NAMALWA (cell line): ENCODE data around the gene PRR5.

ENCODE experiments used
- DNase-seq: peaks from one replicate; pipeline ENCODE4 v3.0.0-alpha.2; 2015; ENCODE audit warnings: low spot score

Gene PRR5

GRCh38 chr22:44758344-44758973 lies 56.5 kb downstream of the PRR5 start:
- no peak for DNase-seq

DNA sequence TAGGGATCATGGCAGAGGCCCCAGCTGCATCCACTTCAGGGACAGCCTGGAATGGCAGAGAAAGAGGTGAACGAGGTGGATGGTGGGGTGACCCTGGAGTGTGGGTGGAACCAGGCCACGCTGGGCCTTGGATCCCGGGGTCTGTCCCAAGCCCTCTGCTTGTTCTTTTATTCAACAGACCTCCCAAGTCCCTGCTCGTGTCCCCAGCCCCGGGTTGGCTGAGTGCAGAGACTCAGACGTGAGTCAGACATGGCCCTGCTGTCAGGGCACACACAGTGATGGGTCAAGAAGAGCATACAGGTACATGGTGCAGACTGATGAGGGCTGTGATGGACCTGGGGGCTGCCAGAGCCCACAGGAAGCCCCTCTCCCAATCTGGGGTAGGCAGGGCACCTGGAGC lies 57.0 kb downstream of the PRR5 start:
- no peak for DNase-seq

DNA sequence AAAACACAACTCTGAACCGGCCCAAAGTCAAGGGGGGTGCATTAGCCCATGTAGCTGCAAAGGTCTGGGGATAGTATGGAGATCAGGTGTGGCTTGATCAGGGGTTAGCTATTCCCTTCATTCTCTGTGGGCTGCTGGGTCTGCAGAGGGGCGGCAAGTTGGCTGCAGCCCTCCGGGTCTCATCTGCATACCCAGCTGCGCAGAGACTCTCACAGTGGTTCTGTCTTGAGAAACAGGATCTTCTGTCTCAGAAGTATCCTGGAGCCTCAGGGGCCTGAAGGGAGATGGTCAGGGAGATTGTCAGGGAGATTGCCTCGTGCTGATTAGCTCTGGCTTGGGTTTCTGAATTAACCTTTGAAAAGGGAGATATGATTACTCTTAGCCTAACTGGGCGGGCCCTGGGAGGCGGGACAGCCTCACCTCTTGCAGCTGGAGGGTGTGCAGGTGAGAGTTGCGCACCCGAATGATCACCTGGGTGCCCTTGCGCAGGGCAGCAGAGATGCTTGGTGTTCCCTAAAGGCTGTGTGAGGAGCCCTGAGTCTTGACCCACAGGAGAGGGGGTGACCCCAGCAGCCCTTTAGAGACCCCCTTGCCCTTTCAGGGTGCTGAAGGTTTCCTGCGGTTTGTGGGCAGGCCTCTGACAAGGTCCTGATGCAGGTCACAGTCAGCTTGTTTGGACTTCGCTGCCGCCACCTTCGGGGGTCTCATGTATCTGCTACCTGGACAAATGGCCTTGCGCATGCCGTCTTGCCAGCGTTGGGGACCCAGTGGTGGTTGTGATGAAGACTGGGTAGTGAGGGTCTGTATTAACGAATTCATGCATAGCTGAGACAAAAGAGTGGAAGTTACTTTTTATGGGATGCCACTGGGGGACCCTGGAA lies 57.7 kb downstream of the PRR5 start:
- DNase-seq, result no peak

DNA sequence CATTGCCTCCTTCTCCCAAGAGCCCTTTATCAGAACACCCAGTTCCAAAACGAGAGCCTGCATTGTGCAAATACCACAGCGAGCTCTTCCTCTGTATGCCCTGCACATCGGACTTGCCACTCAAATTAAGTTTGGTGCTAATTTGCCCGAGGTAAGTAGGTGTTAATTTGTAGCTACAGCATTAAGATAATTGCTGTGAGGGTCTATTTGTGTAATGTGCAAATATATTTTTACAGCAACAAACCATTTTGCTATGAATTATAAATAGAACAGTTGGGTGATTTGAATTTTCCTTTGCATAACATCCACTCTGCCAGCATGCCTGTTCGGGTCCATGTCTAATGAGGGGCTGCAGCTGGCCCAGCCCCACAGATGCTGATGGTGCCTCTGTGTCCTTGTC lies 58.5 kb downstream of the PRR5 start:
- no peak for DNase-seq

DNA sequence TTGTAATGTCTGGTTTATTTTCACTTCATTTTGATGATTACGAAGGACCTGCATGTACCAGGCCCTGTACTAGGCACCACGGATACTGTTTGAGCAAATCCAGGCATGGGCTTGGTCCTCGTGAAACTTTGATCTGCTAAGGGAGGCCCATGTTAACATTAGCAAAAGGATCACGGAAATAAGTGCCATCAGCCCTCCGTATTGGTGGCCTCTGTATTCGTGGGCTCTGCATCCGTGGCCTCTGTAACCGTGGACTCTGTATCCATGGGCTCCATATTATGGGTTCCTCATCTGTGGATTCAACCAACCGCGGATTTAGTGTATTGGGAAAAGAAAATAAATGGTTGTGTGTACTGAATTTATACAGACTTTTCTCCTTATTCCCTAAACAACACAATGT lies 59.0 kb downstream of the PRR5 start:
- DNase-seq, result no peak

DNA sequence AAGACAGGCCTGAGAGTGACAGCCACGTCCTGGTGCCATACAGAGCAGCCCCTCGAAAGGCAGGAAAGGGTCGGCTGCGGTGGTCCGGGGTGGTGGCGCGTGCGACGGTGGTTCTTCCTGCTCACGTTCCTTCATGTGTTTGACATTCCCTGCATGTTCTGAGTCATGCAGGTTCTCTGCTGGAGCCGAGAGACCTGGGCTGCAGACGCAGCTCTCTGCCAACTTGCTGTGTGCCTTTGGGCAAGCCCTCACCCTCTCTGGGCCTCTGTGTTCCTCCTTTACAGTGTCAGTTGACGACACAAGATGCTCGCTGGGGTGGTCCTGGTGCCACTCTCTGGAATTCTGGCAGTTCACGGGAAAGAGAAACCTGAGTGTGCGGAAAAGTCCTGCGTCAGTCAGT lies 62.4 kb downstream of the PRR5 start:
- DNase-seq, result no peak

DNA sequence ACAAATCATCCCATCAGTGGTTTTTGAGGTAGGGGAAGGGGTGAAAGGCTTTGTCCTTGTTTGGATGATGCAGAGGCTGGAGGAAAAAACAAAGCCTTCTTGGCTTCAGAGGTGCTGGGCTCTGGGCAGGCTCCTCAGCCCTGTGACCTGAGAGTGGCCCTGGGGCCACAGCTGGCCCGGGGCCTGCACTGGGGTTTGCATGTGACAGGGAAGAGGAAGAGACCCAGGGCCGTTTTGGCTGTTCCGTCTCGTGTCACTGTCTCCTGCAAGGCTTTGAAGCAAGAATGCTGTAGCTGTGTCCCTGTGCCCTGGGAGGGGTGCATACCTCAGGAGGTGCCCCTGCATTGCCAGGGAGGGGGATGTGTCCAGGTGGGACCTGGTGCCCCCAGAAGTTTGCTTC lies 63.0 kb downstream of the PRR5 start:
- DNase-seq, result no peak

- DNase-seq, result no peak
Measured at GRCh38 chr22:44765571-44766285, 63.7 kb downstream of the PRR5 start.

DNA sequence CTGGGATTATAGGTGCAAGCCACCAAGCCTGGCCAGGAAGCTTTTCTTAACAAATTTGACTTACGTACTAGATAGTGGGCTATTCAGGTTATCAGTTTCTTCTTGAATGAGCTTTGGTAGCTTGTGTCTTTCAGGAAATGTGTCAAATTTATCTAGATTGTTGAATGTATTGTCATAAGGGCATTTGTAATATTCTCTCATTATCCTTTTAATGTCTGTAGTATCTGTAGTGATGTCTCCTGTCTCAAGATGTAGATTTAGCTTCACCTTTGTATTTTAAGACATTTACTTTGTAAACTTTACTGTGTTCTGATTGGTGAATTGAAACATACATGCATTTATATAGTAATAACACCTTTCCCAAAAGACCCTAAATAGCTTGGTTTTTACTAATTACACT lies 71.1 kb downstream of the PRR5 start:
- DNase-seq, result no peak

- DNase-seq, result no peak
Measured at GRCh38 chr22:44775862-44776261, 73.9 kb downstream of the PRR5 start.

DNA sequence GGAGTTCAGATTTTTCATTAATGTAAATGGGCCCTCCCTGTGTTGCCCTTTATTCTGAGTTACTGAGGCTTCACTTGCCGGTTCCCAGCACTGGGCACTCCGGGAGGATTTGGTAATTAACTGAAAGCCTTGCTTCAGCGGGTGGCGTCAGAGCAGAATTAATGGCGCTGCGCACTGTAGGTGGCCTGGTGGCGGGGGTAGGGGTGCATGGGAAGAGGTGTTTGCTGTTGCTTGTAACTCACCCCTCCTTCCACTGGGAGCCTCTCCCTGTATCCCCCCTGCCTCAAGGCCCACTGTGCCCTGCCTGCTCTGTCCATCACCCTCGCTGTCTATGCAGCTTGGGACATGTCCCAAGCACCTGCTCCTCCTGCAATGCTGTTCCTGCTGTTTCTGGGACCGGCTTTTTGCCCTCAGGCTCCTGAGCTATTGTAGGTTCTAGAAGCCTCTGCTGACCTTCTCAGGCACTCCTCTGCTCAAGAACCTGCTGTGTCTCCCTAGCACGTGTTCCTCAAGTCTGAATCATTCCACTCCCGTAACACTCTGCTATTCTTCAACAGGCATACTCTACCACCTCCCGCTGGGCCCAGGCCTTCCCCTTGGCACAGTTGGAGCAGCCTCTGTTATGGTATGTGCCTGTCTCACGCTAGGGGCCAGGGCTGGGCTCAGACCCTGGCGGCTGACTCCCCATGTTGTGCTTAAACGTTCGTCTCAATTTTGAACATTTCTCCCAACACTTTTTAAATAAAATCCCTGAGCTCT lies 74.8 kb downstream of the PRR5 start:
- no peak for DNase-seq

GRCh38 chr22:44777364-44777755 lies 75.4 kb downstream of the PRR5 start:
- no peak for DNase-seq

GRCh38 chr22:44780876-44781449 lies 79.0 kb downstream of the PRR5 start:
- DNase-seq, result no peak

DNA sequence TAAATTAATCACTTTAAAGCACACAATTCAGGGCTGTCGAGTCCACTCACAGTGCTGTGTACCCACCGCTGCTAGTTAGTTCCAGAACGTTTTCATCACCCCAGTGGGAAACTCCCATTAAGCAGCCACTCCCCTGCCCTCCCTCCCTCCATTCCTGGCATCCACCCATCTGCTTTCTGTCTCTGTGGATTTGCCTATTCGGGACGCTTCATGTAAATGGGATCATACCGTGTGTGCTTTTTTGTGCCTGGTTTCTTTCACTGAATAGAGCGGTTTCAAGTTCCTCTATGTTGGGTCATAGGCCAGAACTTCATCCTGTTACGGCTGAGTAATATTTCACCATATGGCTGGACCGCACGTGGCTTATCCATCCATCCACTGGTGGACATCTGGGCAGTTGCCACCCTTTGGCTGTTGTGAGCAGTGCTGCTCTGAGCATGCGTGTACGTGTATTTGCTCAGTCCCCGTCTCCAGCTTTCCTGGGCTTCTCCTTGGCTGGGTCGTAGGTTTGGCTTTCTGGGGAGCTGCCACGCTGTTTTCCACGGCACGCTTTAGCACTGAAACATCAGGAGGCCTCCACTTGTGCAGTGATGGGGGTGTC lies 80.5 kb downstream of the PRR5 start:
- DNase-seq, result no peak

GRCh38 chr22:44783091-44783490 lies 81.1 kb downstream of the PRR5 start:
- no peak for DNase-seq

- no peak for DNase-seq
Measured at GRCh38 chr22:44783581-44783980, 81.6 kb downstream of the PRR5 start.

DNA sequence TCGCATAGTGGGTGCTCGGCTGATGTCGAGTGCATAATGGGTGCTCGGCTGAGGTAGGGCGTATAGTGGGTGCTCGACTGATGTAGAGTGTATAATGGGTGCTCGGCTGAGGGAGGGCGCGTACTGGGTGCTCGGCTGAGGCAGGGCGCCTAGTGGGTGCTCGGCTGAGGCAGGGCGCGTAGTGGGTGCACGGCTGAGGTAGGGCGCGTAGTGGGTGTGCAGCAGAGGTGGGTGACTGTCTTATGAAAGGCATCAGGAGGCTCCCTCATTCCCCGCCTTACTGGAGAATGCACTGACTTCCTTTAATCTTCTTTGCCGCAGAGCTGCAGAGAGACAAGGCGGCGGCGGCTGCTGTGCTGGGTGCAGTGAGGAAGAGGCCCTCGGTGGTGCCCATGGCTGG lies 84.1 kb downstream of the PRR5 start:
- no peak for DNase-seq

DNA sequence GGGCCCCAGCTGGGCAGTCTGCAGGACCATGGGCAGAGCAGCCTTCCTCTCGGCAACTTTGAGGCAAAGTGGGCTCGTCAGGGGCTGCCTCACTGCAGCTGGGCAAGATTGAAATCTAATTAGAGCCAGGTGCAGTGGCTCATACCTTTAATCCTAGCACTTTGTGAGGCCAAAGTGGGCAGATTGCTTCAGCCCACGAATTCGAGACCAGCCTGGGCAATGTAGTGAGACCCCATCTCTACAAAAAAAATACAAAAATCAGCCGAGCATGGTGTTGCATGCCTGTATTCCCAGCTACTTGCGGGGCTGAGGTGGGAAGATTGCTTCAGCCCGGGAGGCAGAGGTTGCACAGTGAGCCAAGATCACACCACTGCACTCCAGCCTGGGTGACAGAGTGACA lies 84.6 kb downstream of the PRR5 start:
- no peak for DNase-seq
